ENCODE measurements around the gene AP1G2. TPM values are rescaled to one million over a fixed set of nuclear protein-coding genes. Genes with fewer than 3 reads are reported as not detected.

Gene AP1G2
- polyA plus RNA-seq, 1 donor (not counting 4 experiments of a cell fraction or from before 2014, with no cell fraction given) = 119 TPM

GRCh38 chr14:23564181-23564812 lies 3.3 kb downstream of the AP1G2 start:
- TF ChIP-seq CTCF (optimal IDR thresholded peaks at IDR 0.05 in 1 of 3, IDR thresholded peaks at IDR 0.05 in 1 of 3, conservative IDR thresholded peaks at IDR 0.05 in 1 of 3; ENCODE audit: extremely low read depth in 1 of 3, insufficient read depth in 2 of 3, low read length in 3 of 3) (no peak), EZH2 (IDR thresholded peaks at IDR 0.05; ENCODE audit: low read length) (no peak)
- Histone ChIP-seq H3K27ac (ENCODE audit: control insufficient read depth, insufficient read depth, low read length) (no peak overlapping the region), H3K4me1 (ENCODE audit: control insufficient read depth, extremely low read depth, insufficient read depth, low read length) (peaks cover 17% of the 10 kb centered on the region), H3K27me3 (ENCODE audit: control insufficient read depth, extremely low read depth, insufficient read depth, low read length) (no peaks in the 10 kb centered on the region), H3K4me3 (ENCODE audit: control insufficient read depth in 2 of 3, extremely low read depth in 1 of 3, insufficient read depth in 2 of 3, low read depth in 1 of 3, low read length in 3 of 3) (no peak overlapping the region), H3K36me3 (ENCODE audit: control insufficient read depth in 2 of 2, extremely low read depth in 1 of 2, insufficient read depth in 2 of 2, low read length in 2 of 2) (peaks cover 45 to 48% of the 10 kb centered on the region in 2 experiments), H3K9me1 (ENCODE audit: control insufficient read depth, extremely low read depth, insufficient read depth, low read length) (no peaks in the 10 kb centered on the region), H2AFZ (ENCODE audit: control insufficient read depth, low read length) (no peak overlapping the region), H4K20me1 (ENCODE audit: control insufficient read depth, extremely low read depth, insufficient read depth, low read length) (peaks cover 9% of the 10 kb centered on the region), H3K4me2 (ENCODE audit: control insufficient read depth, extremely low read depth, insufficient read depth, low read depth, low read length) (no peak overlapping the region), H3K9ac (ENCODE audit: control insufficient read depth, extremely low read depth, insufficient read depth, low read length) (no peak overlapping the region), H3K9me3 (ENCODE audit: control insufficient read depth, low read depth, low read length) (no peaks in the 10 kb centered on the region), H3K79me2 (ENCODE audit: control insufficient read depth, insufficient read depth, low read length) (peaks cover 21% of the 10 kb centered on the region)
- FAIRE-seq = no peak
- no peak for DNase-seq (ENCODE audit: low read depth, low spot score)
- dilution Hi-C loops (cut with MboI; ENCODE audit: extremely low pct_ligation_motif_present, low sequenced_read_pairs) = no loop called here

GRCh38 chr14:23563473-23564180 lies 4.0 kb downstream of the AP1G2 start:
- no peak overlapping the region for H2AFZ ChIP-seq (ENCODE audit: control insufficient read depth, low read length)
- no peak for FAIRE-seq
- H3K4me2 ChIP-seq (ENCODE audit: control insufficient read depth, extremely low read depth, insufficient read depth, low read depth, low read length) = no peak overlapping the region
- peaks cover 48 to 54% of the 10 kb centered on the region in 2 experiments for H3K36me3 ChIP-seq (ENCODE audit: control insufficient read depth in 2 of 2, extremely low read depth in 1 of 2, insufficient read depth in 2 of 2, low read length in 2 of 2)
- peaks cover 17% of the 10 kb centered on the region for H3K4me1 ChIP-seq (ENCODE audit: control insufficient read depth, extremely low read depth, insufficient read depth, low read length)
- H3K4me3 ChIP-seq (ENCODE audit: control insufficient read depth in 2 of 3, extremely low read depth in 1 of 3, insufficient read depth in 2 of 3, low read depth in 1 of 3, low read length in 3 of 3) = no peak overlapping the region
- no peaks in the 10 kb centered on the region for H3K9me1 ChIP-seq (ENCODE audit: control insufficient read depth, extremely low read depth, insufficient read depth, low read length)
- no peaks in the 10 kb centered on the region for H3K9me3 ChIP-seq (ENCODE audit: control insufficient read depth, low read depth, low read length)
- dilution Hi-C loops (cut with MboI; ENCODE audit: extremely low pct_ligation_motif_present, low sequenced_read_pairs) = no loop called here
- no peak for DNase-seq (ENCODE audit: low read depth, low spot score)
- H3K79me2 ChIP-seq (ENCODE audit: control insufficient read depth, insufficient read depth, low read length) = peaks cover 21% of the 10 kb centered on the region
- no peak overlapping the region for H3K27ac ChIP-seq (ENCODE audit: control insufficient read depth, insufficient read depth, low read length)
- TF ChIP-seq CTCF (optimal IDR thresholded peaks at IDR 0.05 in 1 of 3, IDR thresholded peaks at IDR 0.05 in 1 of 3, conservative IDR thresholded peaks at IDR 0.05 in 1 of 3; ENCODE audit: extremely low read depth in 1 of 3, insufficient read depth in 2 of 3, low read length in 3 of 3) (no peak), EZH2 (IDR thresholded peaks at IDR 0.05; ENCODE audit: low read length) (no peak)
- no peaks in the 10 kb centered on the region for H3K27me3 ChIP-seq (ENCODE audit: control insufficient read depth, extremely low read depth, insufficient read depth, low read length)
- H3K9ac ChIP-seq (ENCODE audit: control insufficient read depth, extremely low read depth, insufficient read depth, low read length) = no peak overlapping the region
- peaks cover 9% of the 10 kb centered on the region for H4K20me1 ChIP-seq (ENCODE audit: control insufficient read depth, extremely low read depth, insufficient read depth, low read length)

Measured in keratinocyte (primary cell).